ENCODE results near the gene TMCO1.
A peak's percentile ranks its signal among the peaks of the same experiment; 100 is the strongest.

Gene TMCO1

DNA sequence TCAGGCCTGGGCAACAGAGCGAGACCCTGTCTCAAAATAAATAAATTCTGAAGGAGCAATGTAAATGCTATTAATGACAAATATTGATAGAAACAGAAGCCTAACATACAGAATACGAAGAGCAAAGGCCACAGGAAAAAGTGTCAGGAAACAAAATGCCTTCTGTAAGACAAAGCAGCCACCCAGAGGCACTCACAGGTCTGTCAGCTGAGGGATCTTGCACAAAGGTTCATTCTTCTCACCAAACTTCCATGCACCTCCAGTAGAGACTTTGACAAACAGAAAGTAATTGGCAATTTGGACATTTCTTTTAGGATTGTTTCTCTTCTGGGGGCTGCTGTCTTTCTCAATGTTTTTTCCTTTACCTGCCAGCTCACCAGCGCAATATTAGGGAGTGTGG, 69.1 kb downstream of the TMCO1 start:
- no peak overlapping the region for H3K4me3 ChIP-seq (replicated peaks; ENCODE audit: low read depth, low read length)
- no peak for DNase-seq (ENCODE audit: extremely low read depth, low read depth)

GRCh38 chr1:165698761-165699052, 70.0 kb downstream of the TMCO1 start:
- TF ChIP-seq, protein P1, sequence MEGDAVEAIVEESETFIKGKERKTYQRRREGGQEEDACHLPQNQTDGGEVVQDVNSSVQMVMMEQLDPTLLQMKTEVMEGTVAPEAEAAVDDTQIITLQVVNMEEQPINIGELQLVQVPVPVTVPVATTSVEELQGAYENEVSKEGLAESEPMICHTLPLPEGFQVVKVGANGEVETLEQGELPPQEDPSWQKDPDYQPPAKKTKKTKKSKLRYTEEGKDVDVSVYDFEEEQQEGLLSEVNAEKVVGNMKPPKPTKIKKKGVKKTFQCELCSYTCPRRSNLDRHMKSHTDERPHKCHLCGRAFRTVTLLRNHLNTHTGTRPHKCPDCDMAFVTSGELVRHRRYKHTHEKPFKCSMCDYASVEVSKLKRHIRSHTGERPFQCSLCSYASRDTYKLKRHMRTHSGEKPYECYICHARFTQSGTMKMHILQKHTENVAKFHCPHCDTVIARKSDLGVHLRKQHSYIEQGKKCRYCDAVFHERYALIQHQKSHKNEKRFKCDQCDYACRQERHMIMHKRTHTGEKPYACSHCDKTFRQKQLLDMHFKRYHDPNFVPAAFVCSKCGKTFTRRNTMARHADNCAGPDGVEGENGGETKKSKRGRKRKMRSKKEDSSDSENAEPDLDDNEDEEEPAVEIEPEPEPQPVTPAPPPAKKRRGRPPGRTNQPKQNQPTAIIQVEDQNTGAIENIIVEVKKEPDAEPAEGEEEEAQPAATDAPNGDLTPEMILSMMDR (IDR thresholded peaks at IDR 0.05; ENCODE audit: low read depth, low read length, missing control alignments): no peak
- DNase-seq (ENCODE audit: extremely low read depth, low read depth): no peak
- peak overlapping the region; percentile 86 for H3K4me3 ChIP-seq (replicated peaks; ENCODE audit: low read depth, low read length)

More for the DNA sequence above, 69.1 kb downstream of the TMCO1 start:
- TF ChIP-seq, protein P1 (IDR thresholded peaks at IDR 0.05; ENCODE audit: low read depth, low read length, missing control alignments): no peak

DNA sequence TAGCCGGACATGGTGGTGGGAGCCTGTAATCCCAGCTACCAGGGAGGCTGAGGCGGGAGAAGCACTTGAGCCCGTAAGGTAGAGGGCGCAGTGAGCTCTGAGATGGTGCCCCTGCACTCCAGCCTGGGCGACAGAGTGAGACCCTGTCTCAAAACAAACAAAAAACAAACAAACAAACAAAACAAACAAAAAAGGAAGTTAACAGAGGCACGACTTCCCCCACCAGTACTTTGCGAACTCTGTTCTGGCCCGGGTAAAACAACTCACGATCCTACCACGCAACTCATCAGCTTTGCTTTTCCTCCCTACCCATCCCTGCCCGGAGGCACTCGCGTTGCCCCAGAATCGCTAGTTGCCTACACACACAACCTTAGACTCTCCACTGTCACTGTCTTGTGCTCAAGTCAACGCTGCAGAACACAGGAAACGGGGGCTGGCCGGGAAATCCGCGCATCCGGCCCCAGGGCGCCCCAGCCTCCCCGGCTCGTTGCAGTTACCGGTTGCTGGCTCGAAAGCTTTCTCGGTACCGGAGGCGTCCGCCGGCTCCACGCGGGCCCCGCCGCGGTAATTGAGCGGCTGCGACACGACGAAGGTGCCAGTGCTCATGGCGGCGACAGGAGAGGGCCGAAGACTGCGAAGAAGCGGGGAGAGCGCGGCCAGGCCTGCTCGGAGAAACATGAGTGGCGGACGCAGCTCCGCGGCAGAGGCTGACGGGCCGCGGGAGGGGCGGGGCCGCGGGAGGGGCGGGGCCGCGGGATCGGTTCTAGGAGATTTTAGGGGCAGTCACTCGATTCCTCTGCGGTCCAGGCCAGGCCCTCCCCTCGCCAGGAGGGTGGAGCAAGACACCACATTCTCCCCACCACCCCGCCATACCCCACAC, 70.5 kb downstream of the TMCO1 start, which contains the start of gene ALDH9A1:
ALDH9A1 (minus strand) TSS at position 682 of the 880 bp plus-strand sequence; CDS start at position 678, 4 bp downstream.
- peak within 1 kb of the TSS; percentile 86 for H3K4me3 ChIP-seq (replicated peaks; ENCODE audit: low read depth, low read length)
- peak; percentile 31 for DNase-seq (ENCODE audit: extremely low read depth, low read depth)
- TF ChIP-seq, protein P1 (IDR thresholded peaks at IDR 0.05; ENCODE audit: low read depth, low read length, missing control alignments): peak; percentile 30

DNA sequence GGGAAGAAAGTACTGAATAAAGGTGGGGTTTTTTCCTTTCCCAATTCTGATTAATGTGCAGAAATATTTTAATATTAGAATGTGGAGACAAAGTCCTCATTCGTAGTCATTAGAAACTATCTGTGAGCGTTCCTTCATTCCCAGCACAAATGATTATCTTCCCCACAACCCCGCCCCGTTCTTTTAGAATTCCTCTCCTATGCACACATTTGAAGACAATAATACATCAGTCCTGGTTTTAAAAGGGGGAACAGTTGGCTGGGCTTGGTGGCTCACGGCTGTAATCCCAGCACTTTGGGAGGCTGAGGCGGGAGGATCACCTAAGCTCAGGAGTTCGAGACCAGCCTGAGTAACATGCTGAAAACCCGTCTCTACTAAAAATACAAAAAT, 71.2 kb downstream of the TMCO1 start:
- DNase-seq (ENCODE audit: extremely low read depth, low read depth): no peak
- TF ChIP-seq, protein P1 (IDR thresholded peaks at IDR 0.05; ENCODE audit: low read depth, low read length, missing control alignments): no peak
- H3K4me3 ChIP-seq (replicated peaks; ENCODE audit: low read depth, low read length): peak overlapping the region; percentile 86

- H3K4me3 ChIP-seq (replicated peaks; ENCODE audit: low read depth, low read length): peak overlapping the region; percentile 86
- peak; percentile 38 for DNase-seq (ENCODE audit: extremely low read depth, low read depth)
- TF ChIP-seq, protein P1 (IDR thresholded peaks at IDR 0.05; ENCODE audit: low read depth, low read length, missing control alignments): no peak
These were observed 72.0 kb downstream of the TMCO1 start for GRCh38 chr1:165696625-165697100.

DNA sequence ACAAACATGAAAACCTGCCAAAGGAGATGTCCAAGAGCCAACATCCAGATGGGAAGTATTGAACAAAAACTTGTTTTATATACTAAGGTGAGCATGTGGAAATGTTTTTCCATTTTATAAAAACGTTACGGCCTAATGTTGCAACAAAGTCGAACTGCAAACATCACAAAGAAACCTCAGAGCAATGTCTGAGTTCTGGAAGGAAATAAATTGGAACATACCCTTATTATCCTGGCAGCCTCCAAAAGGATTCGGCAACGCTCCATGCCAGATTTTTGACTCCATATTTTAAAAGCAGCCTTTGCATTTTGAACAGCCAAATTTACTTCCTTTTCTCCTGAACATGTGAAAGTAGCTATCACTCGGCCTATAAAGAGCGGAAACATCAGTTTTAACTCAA, 73.6 kb downstream of the TMCO1 start:
- no peak for DNase-seq (ENCODE audit: extremely low read depth, low read depth)
- H3K4me3 ChIP-seq (replicated peaks; ENCODE audit: low read depth, low read length): no peak overlapping the region
- TF ChIP-seq, protein P1 (IDR thresholded peaks at IDR 0.05; ENCODE audit: low read depth, low read length, missing control alignments): no peak

Measured in HFF-Myc (cell line).